NB4 (cell line): ENCODE results near the gene BOD1L1.

Experiments
- DNase-seq: peaks from one replicate; pipeline ENCODE4 v3.0.0; 2010; ENCODE audit warnings: low read depth
- H3K4me3 ChIP-seq: one replicate; pipeline ENCODE4 v1.5.1; 2011; ENCODE audit warnings: mild to moderate bottlenecking, low read depth, low read length, moderate library complexity
- MYC ChIP-seq: IDR thresholded peaks from 2 replicates; pipeline ENCODE4 v1.6.1; 2011; ENCODE audit warnings: low read depth, low read length
- POLR2A ChIP-seq: IDR thresholded peaks from 2 replicates; pipeline ENCODE4 v1.6.1; 2011; ENCODE audit warnings: mild to moderate bottlenecking; ENCODE audit not compliant: insufficient read length; ENCODE audit errors: extremely low read depth
- TF ChIP-seq, protein P1 (sequence below): IDR thresholded peaks from 2 replicates; pipeline ENCODE4 v1.6.1; 2011; ENCODE audit warnings: low read depth, low read length
- TF ChIP-seq, protein P2 (sequence below): IDR thresholded peaks from one replicate; pipeline ENCODE4 v1.5.1; 2012; ENCODE audit warnings: low read depth, low read length

BOD1L1 gene

DNA sequence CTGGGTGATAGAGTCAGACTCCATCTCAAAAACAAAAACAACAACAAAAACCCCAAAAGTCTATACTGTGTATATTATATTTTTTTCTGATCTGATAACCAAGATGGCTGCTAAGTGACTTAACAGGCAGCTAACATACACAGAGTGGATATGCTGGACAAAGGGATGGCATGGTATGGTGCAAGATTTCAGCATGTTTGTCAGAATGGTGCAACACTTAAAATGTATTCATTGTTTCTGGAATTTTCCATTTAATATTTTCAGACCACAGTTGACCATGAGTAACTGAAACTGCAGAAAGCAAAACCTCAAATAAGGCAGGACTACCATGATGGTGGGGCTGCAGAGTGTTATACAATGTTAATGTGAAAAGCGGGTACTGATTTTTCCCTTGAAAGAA lies 6.1 kb upstream of the BOD1L1 start:
- no peak for DNase-seq
- TF ChIP-seq, protein P1, sequence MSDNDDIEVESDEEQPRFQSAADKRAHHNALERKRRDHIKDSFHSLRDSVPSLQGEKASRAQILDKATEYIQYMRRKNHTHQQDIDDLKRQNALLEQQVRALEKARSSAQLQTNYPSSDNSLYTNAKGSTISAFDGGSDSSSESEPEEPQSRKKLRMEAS: no peak
- TF ChIP-seq, protein P2, sequence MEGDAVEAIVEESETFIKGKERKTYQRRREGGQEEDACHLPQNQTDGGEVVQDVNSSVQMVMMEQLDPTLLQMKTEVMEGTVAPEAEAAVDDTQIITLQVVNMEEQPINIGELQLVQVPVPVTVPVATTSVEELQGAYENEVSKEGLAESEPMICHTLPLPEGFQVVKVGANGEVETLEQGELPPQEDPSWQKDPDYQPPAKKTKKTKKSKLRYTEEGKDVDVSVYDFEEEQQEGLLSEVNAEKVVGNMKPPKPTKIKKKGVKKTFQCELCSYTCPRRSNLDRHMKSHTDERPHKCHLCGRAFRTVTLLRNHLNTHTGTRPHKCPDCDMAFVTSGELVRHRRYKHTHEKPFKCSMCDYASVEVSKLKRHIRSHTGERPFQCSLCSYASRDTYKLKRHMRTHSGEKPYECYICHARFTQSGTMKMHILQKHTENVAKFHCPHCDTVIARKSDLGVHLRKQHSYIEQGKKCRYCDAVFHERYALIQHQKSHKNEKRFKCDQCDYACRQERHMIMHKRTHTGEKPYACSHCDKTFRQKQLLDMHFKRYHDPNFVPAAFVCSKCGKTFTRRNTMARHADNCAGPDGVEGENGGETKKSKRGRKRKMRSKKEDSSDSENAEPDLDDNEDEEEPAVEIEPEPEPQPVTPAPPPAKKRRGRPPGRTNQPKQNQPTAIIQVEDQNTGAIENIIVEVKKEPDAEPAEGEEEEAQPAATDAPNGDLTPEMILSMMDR: no peak
- TF ChIP-seq MYC (no peak), POLR2A (no peak)
- H3K4me3 ChIP-seq: no peak overlapping the region

DNA sequence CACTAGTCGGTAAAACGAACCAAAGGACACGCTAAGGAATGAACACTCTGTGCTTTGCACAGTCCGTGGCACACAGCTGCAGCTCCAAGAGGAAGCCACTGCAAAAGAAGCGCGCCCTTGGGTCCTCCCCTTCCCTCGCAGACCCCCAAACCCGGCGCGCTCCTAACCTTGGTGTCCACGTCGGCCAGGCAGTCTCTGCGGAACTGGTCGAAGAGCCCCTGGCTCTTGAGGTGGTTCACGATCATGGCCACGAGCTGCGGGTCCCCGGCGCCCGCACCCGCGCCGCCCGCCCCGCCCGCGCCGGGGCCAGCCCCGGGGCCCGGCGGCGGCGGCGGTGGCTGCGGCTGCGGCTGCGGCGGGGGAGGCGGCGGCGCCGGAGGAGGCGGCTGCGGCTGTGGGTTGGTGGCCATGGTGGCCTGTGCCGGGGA lies 333 bp downstream of the BOD1L1 start:
- DNase-seq: peak; percentile 68
- peak overlapping the region; percentile 98 for H3K4me3 ChIP-seq
- TF ChIP-seq POLR2A (no peak), MYC (no peak)
- TF ChIP-seq, protein P1: no peak
- TF ChIP-seq, protein P2: no peak

DNA sequence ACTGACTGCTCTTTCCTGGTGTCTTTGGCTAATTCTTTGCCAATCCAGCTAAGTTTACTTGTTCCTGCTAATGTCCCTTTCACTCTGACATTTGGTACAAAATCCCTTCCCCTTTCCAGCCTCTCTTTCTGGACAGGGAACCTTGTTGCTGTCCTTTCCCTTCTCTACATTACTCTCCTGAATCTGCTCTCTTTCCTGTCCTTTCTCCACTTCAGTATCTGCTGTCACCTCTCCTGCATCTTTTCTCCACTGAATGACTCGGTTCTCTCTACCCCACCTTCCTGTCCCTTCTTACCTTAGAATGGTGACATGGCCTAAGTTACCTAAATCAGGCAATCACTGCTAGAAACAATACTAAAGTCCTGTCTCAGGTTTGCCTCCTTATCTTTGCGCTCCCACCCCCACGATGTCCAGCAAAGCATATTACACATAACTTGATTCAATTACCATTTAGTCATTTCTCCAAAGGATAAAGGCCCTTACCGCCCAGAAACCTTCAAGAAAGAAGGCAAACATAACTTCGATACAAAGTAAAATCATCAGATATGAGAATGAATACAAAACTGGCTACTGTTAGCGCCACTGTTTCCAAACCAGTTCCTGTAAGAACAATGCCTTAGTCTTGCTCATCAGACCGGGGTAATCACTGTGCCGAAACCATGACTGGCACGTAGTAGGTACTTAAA lies 890 bp downstream of the BOD1L1 start:
- peak overlapping the region; percentile 98 for H3K4me3 ChIP-seq
- peak; percentile 11 for DNase-seq
- no peak for TF ChIP-seq POLR2A
- TF ChIP-seq, protein P2: no peak
- TF ChIP-seq, protein P1: no peak
- 0 out of 2 replicates have a peak, but pooled peaks have one; percentile 32 for TF ChIP-seq MYC

DNA sequence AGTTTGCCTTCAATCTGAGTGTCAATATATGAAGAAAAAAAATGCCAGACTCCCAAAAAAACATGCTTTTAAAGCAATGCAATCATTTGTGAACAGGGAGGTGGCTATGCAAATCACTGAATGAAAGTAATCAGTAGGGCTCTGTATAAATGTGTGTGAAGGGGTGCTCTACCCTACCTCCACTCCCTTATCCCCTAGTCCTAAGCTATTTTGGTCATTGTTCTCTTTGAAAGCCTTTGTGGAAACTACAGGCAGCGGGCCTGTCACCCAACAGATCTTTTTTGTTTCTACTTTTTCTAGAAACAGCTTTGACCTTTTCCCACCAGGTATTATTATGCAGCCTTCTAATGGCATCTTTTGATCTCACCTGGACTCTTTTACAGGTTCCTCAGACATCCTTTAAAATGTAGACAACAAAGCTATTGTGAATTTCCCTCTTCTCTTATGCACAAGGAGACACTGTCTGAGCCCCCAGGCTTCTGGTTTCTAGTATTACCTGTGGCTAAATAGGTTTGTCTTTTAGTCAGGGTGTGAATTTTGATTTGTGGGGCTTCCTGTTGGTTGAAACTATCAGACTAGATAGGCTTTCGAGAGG lies 9.2 kb downstream of the BOD1L1 start:
- TF ChIP-seq MYC (no peak), POLR2A (no peak)
- TF ChIP-seq, protein P1: no peak
- TF ChIP-seq, protein P2: no peak
- DNase-seq: no peak
- H3K4me3 ChIP-seq: no peak overlapping the region

DNA sequence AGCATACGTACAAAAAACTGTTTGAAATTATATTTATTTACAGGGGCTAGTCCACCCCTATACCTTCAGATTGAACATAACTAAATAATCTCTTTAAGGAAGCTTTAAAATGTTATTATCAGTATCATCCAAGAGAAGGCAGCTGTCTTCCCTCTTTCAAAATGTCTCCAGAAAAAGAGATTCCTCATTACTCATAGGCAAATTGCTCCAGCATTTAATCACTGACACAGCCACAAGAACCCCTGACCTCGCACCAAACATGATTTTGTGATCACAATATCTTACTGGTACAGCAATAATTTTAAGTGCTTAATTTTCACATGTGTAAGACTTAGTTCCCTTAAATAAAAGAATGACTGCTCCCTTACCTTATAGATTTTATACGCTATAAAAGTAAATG lies 9.7 kb downstream of the BOD1L1 start:
- no peak for DNase-seq
- TF ChIP-seq, protein P1: no peak
- TF ChIP-seq POLR2A (no peak), MYC (no peak)
- TF ChIP-seq, protein P2: no peak
- no peak overlapping the region for H3K4me3 ChIP-seq
